LoVo (cell line): ENCODE data around the gene FHL2.
"Not testable (repeated sequence)": the region's sequence is repeated elsewhere in the genome, so short reads cannot be mapped to it uniquely, and the experiment has no call there.

Source experiments
- DNase-seq: peaks from one replicate; pipeline ENCODE4 v3.0.0-alpha.2; 2016; ENCODE audit warnings: low spot score

Gene FHL2

DNA sequence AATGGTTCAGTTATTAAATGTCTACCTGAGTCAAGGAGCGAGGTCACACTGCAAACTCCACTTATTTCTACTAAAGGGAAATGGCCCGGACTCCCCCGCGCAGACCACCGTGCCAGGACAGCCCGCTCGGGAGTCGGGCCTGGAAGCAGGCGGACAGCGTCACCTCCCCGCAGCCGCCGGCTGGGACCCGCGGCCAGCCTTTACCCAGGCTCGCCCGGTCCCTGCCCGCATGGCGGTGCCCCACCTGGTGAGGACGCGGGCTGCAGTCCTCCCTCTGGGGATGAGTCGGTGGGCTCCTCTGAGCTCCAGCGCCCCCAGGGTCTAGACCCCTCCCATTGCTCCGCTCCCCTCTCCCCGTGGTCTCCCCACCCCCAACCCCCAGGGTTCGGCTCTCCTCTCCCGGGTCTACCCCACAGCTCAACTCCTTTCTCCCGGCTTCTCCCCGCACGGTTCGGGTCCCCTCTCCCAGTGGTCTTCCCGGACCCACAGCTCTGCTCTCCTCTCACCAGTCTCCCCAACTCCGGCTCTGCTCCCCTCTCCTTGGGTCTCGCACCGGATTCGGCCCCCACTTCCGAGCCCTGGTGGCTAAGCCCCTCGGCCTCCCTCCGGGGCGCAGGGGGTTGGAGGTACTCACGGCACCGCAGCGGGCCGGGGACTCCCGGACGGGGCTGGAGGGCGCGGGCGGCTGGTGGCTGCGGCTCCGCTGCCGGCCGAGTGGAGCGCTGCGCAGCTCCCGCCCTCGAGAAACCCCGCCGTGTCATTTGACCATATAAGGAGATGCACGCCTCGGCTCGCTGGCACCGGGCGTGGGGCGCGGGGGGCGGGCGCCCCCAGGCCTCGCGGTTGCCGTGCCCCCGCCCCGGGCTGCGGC lies at the start of gene FHL2:
Gene FHL2 (minus strand): TSS at position 716 of the 871 bp plus-strand sequence. CDS start 12,535 bp downstream, outside the sequence.
- peak; percentile 81 for DNase-seq

DNA sequence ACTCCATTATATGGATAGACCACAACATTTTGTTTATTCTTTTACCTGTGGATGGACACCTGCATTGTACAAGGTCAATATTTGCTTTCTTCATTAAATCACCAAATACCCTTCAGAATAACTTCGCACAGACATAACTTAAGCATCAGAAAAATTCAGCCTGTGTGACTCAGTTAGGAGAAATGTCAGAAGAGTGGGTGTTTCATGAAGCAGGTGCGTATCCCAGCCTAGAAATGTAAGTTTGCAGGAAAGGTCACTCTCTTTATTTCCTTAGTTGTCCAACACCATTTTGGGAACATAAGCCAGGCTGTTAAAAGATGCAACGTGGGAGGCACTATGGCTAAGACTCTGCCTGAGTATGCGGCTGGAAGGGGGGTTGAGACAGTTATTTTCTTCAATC lies 48.6 kb upstream of the FHL2 start:
- no peak for DNase-seq

GRCh38 chr2:105446501-105446900 lies 47.6 kb upstream of the FHL2 start:
- DNase-seq: no peak

- no peak for DNase-seq
These were observed 47.1 kb upstream of the FHL2 start for GRCh38 chr2:105445976-105446375.

DNA sequence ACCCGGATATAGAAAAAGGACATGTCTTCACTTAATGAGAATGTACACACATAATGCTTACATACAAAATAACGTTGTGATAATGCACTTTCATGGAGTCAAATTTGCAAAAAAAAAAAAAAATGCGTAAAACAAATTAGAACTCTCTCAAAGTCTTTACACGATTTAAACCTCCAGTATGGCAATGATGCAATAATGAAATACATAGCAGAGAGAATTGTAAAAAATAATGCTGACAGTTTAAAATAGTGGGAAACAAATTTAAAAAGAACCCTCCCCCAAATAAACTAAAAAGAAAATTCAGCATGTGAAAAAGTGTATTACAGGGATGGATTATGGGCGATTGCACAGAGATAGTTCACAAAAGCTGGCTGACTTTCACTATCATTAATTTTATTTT lies 46.6 kb upstream of the FHL2 start:
- no peak for DNase-seq

DNA sequence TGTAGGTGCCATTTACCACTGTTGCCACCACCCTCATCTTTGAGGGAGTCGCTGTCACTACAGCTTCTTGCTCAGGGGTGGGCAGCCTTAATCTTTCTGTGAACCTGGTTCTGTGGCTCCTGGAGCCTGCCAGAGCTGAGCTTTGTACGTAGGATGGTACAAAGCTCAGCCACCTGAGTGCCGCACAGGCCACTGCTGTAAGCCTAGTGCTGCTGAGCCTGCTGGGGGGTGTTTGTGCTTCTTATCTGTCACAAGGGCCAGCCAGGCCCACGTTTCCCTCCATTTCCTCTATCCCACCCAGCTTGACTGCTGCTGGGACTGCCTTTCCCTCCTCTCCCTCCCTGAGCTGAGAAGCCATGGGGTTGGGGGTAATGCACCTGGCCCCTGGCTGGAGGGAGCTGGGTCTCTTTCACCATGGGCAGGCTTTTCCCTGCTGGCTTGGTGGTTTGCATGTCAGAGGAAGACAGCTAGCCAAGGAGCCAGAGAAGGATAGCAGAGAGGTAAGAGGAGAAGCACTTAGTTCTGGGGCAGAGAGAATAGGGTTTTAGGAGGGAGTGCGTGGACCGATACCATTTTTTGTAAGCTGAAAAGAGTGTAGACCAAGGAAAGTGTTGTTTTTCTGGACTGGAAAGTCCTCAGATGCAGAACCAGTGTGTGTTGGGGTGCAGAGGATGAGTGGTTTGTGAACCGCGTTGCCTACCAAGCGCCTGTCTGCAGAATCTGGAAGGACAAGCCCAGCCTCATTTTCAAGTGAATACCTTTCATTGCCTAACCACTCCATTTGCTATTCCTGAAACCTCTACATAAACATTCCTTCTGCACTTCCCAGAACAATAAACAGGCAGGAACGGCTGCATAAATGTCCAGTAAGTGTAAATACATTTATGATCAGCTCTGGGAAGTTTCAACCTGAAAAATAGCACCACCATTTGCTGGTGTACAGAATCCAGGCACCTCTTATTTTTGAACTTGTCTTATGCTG lies 45.1 kb upstream of the FHL2 start:
- no peak for DNase-seq

DNA sequence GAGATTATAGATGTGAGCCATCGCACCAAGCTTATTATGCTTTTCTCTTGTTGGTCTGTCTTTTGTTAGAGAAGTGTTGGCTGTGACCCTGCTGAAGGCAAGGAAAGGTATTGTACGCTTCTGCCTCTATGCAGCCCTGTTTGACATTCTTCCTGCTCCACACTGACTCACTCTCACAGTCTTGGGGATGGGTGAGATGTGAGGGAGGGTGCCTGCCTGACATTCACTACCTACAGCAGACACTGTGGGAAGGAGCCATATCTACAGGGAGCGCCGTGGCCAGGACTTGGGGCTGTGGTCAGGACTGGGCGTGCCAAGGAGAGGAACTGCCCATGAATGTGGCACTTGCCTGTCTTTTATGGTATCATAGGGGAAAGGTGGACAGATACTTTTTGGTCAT lies 43.9 kb upstream of the FHL2 start:
- DNase-seq: peak; percentile 19

DNA sequence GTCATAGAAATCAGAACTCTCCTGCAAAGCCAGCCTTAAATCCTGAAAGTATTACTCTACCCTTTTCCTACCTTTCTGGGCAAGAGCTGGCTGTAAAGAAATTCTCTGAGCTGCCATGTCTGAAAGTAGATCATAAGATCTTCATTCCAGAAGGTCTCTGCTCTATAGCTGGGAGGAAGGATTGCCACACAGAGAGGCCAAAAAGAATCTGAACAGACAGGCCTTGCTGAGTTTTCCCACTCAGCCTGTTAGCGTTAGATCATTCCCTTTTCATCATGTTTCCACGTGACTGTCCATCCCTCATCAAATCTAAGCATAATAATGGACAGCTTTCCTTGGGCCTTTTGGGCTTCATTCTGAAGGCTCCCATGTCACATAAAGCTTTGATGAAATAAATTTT lies 43.2 kb upstream of the FHL2 start:
- DNase-seq: no peak

GRCh38 chr2:105439141-105439540 lies 40.3 kb upstream of the FHL2 start:
- DNase-seq: no peak

GRCh38 chr2:105438104-105438929 lies 39.5 kb upstream of the FHL2 start:
- no peak for DNase-seq

- no peak for DNase-seq
These were observed 38.9 kb upstream of the FHL2 start for GRCh38 chr2:105437708-105438103.

GRCh38 chr2:105432749-105433148 lies 33.9 kb upstream of the FHL2 start:
- DNase-seq: no peak

GRCh38 chr2:105432044-105432399 lies 33.2 kb upstream of the FHL2 start:
- no peak for DNase-seq

GRCh38 chr2:105431367-105432043 lies 32.7 kb upstream of the FHL2 start:
- DNase-seq: no peak

DNA sequence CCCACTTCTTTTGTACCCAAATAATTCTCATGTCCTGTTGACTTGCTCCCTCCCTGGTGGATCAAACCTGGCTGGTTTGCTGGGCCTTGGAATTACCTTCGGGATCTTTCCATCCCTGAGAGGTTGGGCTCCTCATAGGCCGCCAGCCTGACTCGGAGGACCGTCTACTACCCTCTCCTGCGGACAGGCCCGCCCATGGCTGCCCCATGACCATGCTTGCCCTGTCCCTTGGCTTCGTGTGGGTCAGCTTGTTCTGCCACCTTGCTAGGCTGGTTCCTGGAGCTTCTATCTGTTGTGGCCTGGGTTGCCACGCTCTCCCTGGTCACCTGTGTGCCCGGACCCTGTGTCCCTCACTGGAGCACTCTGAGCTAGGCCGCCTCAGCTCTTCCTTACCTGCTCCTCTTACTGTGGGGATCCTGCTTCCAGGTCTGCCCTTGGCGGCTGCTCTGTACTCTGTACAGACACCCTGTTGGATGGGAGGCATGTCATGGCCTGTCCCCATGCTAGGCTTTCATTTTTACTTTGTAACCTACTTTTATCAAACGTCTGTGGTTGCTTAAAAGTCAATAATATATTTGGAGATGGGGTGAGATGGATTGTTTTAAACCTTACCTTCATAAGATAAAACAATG lies 29.7 kb upstream of the FHL2 start:
- no peak for DNase-seq

GRCh38 chr2:105427485-105427884 lies 28.6 kb upstream of the FHL2 start:
- no peak for DNase-seq

- DNase-seq: peak; percentile 18
These were observed 27.9 kb upstream of the FHL2 start for GRCh38 chr2:105426626-105427292.

DNA sequence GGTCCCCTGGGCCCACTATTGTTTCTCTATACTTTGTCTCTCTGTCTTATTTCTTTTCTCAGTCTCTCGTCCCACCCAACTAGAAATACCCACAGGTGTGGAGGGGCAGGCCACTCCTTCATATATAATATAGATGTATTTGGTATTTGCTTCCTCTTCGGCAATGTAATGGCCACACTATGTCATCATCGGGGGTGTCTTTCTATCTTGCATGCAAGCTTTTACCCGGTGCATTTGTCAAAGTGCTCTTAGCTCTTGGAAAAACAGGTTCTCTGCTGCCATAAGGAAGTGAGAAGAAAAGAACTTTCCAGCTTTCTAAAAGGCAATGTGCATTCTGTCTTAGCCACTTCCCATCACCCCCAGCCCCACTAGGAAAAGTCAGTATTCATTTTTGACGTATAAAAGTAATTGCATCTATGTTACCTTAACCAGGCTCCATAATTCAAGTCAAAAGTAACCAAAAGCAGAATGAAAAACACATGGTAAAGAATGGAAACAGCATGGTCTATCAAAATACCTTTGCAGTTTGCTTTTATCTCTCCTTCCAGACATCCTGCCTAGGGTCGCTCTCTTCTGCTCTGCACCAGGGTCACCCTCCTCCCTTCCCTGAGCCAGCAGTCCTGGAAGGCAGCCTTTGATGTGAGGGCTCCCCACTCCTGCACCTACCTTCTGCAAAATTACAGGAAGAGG lies 27.2 kb upstream of the FHL2 start:
- DNase-seq: no peak

DNA sequence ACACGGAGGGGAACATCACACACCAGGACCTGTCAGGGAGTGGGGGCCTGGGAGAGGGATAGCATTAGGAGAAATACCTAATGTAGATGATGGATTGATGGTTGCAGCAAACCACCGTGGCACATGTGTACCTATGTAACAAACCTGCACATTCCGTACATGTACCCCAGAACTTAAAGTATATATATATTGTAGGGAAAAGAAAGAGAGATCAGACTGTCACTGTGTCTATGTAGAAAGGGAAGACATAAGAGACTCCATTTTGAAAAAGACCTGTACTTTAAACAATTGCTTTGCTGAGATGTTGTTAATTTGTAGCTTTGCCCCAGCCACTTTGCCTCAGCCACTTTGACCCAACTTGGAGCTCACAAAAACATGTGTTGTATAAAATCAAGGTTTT lies 26.0 kb upstream of the FHL2 start:
- not testable (repeated sequence) for DNase-seq

DNA sequence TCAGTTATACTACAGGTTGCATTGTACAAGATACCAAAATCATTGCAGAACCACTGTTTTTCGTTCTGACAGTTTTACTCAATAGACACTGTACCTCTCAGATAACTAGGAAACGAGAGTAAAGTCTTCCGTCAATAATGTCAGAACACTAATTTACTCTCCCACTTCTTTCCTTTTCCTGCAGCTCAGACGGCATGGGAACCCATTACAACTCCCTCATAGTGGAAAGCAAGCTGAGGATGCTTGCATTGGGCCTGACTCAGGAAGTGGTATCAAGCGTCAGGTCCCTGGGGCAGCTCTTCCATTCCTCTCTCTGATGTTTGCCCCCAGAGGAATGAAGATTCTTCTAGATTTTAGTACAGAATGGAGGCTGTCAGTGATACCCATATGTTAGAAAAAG lies 23.9 kb upstream of the FHL2 start:
- no peak for DNase-seq
